ENCODE data around the gene GAGE13.
"Not testable (repeated sequence)": the region's sequence is repeated elsewhere in the genome, so short reads cannot be mapped to it uniquely, and the experiment has no call there.

Gene GAGE13

DNA sequence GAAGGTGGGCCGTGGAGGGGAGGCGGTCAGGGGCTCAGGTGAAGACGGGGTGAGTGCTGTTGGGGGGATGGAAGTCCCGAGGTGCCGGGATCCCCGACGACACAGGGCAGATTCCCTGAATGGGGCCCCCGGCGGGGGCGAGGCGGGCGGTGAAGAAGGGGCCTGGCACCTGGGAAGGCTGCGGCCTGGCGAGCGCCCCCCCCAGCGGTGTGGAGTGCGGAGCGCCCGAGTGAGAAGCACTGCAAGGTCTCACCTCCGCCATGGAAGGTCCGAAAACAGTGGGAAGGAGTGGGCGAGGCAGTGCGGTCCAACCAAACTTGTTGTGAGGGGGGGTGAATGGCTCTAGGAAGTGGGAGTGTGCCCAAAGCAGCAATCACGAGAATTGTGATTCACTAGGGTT, 10.1 kb downstream of the GAGE13 start:
- FAIRE-seq = not testable (repeated sequence)

DNA sequence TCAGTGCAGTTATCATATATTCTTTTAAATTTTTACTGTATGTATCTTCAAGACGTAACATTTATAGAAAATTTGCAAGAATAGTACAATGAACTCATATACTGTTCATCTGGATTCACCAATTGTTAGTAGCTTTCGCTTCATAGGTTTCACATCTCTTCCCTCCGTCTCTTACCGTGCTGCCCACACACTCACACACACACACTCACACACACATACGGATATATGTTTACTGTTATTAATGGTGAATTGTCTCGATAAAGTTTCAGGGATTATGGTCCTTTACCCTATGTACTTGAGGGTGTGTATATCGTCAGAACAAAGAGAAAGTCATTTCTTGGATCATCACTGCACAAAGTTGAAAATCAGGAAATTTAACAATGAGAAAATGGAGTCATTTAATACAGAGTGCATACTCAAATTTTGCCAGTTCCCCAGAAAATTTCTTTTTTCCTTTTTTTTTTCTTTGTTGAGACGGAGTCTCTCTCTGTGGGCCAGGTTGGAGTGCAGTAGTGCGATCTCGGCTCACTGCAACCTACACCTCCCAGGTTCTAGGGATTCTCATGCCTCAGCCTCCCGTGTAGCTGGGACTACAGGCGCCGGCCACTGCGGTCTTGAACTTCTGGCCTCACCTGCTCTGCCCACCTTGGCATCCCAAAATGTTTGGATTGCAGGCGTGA, 13.3 kb downstream of the GAGE13 start:
- not testable (repeated sequence) for FAIRE-seq

DNA sequence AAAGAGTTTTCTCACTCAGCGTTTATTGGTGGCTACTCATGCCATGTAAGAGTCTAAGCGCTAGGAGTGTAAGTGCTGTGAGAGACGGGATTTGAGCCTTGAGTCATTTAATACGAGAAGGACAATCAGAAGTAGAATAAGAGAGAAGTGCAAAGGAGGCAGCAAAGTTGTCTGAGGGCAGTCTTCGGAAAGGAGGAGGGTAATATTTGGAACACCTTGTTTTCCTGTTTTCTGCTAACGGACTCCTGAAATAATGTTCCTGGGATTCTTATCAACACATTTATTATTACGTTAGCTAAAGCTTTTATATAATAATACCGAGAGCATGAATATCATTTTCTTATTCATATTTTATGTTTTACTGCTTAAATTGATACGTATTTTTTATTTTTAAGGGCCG, 14.0 kb downstream of the GAGE13 start:
- FAIRE-seq = not testable (repeated sequence)

DNA sequence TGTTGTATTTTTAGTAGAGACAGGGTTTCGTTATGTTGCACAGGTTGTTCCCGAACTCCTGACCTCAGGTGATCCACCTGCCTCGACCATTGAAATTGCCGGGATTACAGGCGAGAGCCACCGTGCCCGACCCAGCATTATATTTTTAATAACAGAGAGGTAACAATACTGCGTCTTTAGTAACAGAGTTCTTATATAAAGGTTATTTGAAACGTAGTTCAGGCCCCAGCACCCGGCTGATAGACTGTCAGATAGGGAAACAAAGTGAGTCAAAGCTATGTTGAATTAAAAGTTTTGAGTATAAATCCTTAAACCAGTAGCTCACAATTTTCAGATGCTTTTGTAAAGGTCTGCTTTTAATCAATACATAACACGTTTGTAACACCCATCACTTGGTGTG, 14.8 kb downstream of the GAGE13 start:
- not testable (repeated sequence) for FAIRE-seq
